ENCODE results near the gene PTCD3. TPM values are rescaled to one million over a fixed set of nuclear protein-coding genes. Genes with fewer than 3 reads are reported as not detected.

Gene PTCD3
- total RNA-seq = 29.4 and 58.9 TPM in 2 replicates

- peak; percentile 97 for DNase-seq (ENCODE audit: low read depth in 2 of 2)
Measured at GRCh38 chr2:86105969-86106945, at the start of gene PTCD3. TSS of gene PTCD3 (plus strand) at chr2:86106235. CDS start at chr2:86106248, 13 bp downstream.

GRCh38 chr2:86056590-86057331, 49.3 kb upstream of the PTCD3 start:
- no peak for DNase-seq (ENCODE audit: low read depth in 2 of 2)

GRCh38 chr2:86062043-86062442, 44.0 kb upstream of the PTCD3 start:
- DNase-seq (ENCODE audit: low read depth in 2 of 2) = peak; percentile 38 to 69

DNA sequence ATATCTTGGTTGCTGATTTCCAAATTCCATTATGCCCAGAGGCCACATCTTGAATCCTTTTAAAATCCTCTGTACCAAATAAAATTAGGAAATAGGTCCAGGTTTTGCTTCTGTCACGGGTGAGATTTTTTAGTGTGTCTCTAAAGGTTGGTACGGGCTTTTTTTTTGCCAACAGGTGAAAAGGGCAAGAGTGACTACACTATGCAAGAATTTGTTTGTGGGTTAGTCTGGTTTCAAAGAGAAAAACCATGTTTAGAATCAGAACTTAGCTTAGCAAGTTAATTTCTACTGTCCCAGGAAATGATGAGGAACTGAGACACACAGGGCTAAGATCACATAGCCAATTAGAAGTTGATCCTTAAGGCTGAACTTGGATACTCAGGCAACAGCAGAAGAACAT, 42.0 kb upstream of the PTCD3 start:
- peak in 1 of 2 donors; percentile 54 for DNase-seq (ENCODE audit: low read depth in 2 of 2)

DNA sequence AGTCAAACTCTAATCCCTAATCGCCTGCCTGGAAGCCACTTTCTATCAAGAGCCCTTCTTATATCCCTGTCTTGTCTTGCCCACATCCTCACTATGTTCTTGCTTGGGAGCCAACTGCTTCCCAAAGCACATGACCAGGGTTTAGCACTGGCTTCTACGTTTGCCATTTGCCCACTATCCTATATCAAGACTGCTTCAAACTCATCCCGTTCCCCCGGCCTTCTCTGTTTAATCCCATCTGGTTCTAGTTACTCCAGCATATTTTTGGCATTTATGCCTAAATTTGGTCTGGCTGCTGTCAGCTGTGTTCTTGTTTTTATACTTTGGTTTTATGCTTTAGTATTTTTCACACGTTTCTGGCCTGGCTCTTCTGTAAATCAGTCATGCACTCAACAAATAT, 40.5 kb upstream of the PTCD3 start:
- DNase-seq (ENCODE audit: low read depth in 2 of 2) = no peak

GRCh38 chr2:86066007-86066578, 39.9 kb upstream of the PTCD3 start:
- DNase-seq (ENCODE audit: low read depth in 2 of 2) = no peak

DNA sequence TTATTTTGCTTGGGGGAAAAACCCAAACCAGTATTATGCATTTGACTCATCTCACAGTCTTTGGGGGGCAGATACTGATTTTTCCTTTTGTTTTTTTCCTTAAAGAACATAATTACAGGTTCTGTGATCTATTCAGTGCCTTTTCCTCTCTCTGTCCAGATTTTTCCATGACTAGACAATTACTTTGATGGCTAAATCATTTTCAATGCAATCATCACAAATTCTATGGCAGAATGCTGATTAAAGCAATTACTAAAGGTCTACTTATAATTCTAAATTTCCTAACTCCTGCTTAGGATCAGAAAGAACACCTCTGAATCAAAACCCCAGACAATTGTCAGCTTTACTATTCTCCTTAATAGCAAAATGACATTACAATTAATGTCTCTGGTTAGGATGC, 39.1 kb upstream of the PTCD3 start:
- no peak for DNase-seq (ENCODE audit: low read depth in 2 of 2)

DNA sequence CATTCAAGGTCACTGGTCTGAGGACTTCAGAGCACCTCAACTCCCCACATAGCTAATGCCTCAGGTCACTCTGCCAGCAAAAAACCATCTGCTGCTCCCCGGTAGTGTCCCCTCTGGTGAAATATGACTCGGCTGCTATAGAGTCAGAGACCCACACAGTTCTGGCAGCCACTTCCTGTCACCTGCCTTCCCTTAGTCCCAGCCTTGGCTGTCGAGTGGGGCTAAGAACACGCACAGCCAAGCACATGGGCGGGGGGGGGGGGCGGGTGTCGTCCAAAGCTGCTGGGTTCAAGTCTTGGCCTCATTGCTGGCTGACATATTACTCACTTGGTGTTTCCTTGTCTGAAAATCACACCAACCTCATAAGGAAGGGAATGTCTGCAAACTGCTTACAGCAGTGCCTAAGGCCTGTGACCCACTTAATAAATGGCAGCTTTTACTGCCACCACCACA, 37.9 kb upstream of the PTCD3 start:
- DNase-seq (ENCODE audit: low read depth in 2 of 2) = peak in 1 of 2 donors; percentile 36

DNA sequence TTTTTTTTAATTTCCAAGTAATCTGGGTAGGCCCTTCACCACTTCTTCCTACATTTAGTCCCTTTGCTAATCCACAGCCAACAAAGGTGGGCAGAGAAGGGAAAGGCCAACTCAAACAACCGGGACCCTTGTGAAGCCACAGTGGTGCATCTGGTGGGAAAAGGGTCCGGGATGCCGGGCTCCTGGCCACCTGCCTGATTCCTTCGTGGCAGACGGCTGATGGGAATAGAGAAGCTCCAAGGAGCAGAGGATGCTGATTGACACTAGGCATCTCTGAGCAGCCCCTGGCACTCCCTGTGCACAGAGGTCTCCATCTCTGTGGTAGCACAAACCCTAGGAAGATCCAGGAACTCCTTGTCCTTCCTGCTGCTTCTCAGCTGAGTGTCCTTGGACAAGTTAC, 37.4 kb upstream of the PTCD3 start:
- no peak for DNase-seq (ENCODE audit: low read depth in 2 of 2)

DNA sequence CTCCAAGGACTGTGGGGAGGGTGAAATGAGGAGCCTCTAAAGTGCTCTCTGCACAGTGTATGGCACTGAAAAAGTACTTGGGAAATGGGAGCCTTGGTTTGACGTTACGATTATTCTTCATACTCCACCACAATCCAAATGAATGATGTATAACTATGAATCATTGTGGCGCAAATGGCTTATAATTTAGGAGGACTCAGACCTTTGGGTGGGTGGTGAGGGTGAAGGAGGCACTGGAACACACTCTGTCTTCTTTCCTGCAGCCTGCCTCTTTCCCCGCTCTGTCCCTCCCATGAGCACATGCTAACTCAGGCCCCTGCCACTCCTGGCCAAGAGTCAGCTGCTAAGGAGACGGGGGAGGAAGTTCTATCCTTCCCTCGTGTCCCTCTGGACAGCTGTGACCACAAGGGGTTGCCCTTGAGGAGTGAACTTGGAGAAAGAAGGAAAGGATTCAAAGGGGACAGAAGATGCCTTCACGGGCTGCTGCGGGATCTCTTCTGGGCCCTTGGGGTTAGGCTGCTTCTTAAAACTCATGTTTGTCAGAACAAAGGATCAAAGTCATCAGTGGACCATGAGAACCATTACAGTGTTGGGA, 36.8 kb upstream of the PTCD3 start:
- no peak for DNase-seq (ENCODE audit: low read depth in 2 of 2)

GRCh38 chr2:86069783-86070339, 36.2 kb upstream of the PTCD3 start:
- DNase-seq (ENCODE audit: low read depth in 2 of 2) = no peak

- no peak for DNase-seq (ENCODE audit: low read depth in 2 of 2)
Measured at GRCh38 chr2:86070868-86071267, 35.2 kb upstream of the PTCD3 start.

DNA sequence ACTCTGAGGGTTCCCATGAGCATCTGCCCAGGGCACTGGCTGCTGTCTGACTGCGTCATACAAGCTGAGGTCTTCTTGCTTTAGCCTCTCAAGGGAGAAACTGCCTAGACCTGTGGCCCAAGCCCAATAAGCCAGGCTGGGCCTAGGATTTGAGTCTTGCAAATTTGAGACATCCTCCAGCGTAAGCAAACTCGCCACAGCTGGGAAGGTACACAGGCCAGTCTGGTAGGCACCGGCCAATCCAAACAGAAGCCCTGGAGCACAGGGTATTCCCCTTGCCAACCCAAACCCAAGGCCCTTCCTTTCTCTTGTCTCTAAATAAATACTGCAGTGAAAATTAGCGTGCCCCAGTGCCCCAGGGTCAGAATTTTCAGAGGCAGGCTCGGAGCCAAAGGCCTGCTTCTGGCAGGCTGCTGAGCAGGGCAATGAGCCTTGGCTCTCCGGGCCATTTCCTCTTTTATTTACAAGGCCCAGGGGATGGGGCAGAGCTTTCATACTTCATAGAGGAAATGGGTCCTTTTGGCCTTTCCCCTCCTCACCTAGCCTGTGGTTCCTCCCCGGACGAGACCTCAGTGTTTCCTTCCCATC, 33.7 kb upstream of the PTCD3 start:
- DNase-seq (ENCODE audit: low read depth in 2 of 2) = peak; percentile 30 to 68

DNA sequence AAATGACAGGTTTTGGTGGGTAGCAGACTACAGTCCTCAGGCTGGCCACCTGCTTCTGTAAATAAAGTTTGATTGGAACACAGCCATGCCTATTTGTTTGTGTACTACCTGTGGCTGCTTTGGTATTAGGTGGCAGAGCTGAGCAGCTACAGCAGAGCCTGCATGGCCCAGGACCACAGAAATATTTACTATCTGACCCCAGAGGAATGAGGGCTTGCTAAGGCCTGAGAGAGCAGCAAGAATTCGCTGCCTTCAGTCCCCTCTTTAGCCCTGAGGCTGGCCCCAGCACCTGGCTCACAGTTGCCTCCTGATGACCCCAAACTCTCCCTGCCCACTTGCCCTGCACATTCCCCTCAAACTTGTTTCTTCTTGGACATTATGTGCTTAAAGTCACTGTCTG, 32.8 kb upstream of the PTCD3 start:
- DNase-seq (ENCODE audit: low read depth in 2 of 2) = no peak

DNA sequence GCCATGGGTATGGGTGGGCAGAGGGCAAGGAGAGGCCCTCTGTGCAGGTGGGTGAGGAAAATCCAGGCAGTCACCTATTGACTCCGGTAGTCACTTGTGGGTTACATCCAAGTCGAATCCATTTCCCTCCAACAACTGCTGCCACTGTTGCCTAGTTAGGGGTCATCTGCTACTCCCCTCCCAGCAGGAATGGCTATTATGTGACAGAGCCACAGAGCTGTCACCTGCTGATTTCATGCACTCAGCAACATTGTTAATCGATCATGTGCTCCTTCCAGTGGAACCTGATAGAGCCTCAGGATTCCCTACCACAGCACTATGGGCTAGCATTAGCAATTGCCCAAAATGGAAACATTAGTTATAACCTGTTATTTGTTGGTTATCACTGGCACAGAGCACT, 31.8 kb upstream of the PTCD3 start:
- no peak for DNase-seq (ENCODE audit: low read depth in 2 of 2)

- DNase-seq (ENCODE audit: low read depth in 2 of 2) = no peak
Measured at GRCh38 chr2:86074811-86075210, 31.2 kb upstream of the PTCD3 start.

GRCh38 chr2:86075886-86076285, 30.1 kb upstream of the PTCD3 start:
- no peak for DNase-seq (ENCODE audit: low read depth in 2 of 2)

- DNase-seq (ENCODE audit: low read depth in 2 of 2) = peak; percentile 74 to 81
Measured at GRCh38 chr2:86078774-86079545, 27.1 kb upstream of the PTCD3 start.

- DNase-seq (ENCODE audit: low read depth in 2 of 2) = peak; percentile 78 to 81
Measured at GRCh38 chr2:86079981-86080911, 25.8 kb upstream of the PTCD3 start.

All from lung microvascular endothelial cell (primary cell).